ENCODE results near the gene DLX3. TPM values are rescaled to one million over a fixed set of nuclear protein-coding genes. Genes with fewer than 3 reads are reported as not detected.
A peak's percentile ranks its signal among the peaks of the same experiment; 100 is the strongest.
"Not testable (repeated sequence)": the region's sequence is repeated elsewhere in the genome, so short reads cannot be mapped to it uniquely, and the experiment has no call there.

DLX3 gene
- total RNA-seq: not detected
- total RNA-seq (2013): not detected
- 0 to 0.32 (median 0) reads per million in 29 experiments for total RNA-seq

DNA sequence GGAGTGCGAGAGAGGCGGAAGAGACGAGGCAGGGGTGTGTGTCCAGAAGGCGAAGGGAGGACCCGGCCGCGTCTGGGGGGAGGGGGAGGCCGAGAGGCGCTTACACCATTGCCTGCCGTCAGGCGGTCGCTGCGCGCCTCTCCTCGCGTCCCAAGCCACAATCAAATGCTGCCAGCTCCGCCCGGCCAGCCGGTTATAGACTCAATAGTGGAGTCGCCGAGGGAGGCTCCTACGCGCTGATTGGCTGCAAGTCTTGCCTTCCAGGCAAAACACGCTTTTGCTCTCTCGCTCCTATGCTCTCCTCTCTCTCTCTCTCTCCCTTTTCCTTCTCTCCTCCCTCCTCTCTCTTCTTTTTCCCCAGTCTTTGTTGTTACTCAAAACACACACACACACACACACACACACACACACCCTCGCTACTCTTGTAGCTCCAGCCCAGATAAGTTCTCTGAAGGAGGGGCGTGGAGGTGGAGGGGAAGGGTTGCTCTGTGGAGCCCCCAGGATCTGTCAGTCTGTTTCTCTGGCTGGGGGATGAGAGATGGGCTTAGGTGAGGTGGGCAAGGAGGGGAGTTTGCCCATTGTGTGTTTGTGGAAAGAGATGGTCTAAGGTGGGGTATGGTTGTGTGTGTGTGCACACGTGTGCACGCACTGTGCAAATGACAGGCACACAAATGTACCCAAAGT is at the start of gene DLX3:
DLX3 (minus strand) TSS at position 170 of the 684 bp plus-strand sequence. CDS start 226 bp downstream, outside the sequence.
- Histone ChIP-seq H3K9me3 (no peaks in the 10 kb centered on the region), H3K4me1 (ENCODE audit: control insufficient read depth in 1 of 2, extremely low read depth in 1 of 2, insufficient read depth in 2 of 2, low read length in 2 of 2) (peaks cover 3 to 49% of the 10 kb centered on the region in 2 experiments), H3K4me3 (ENCODE audit: control insufficient read depth in 1 of 2, extremely low read depth in 1 of 2, low read length in 1 of 2) (peak within 1 kb of the TSS; percentile 24 to 58), H3K27me3 (replicated peaks in 1 of 2; ENCODE audit: control insufficient read depth in 2 of 2, extremely low read depth in 1 of 2, insufficient read depth in 2 of 2, low read length in 1 of 2) (peaks cover 17 to 91% of the 10 kb centered on the region in 2 experiments), H3K36me3 (ENCODE audit: control insufficient read depth in 2 of 2, extremely low read depth in 1 of 2, insufficient read depth in 1 of 2, low read length in 1 of 2) (no peaks in the 10 kb centered on the region), H3K27ac (ENCODE audit: low read length) (no peak within 1 kb of the TSS)
- Mint-ChIP-seq H3K4me3 (peak within 1 kb of the TSS; percentile 75 to 88 (median 77)), H3K36me3 (no peaks in the 10 kb centered on the region), H3K27ac (peak within 1 kb of the TSS; percentile 41 to 45), H3K9me3 (no peaks in the 10 kb centered on the region), H3K27me3 (peaks cover 41 to 83% of the 10 kb centered on the region in 2 donors), H3K4me1 (peaks cover 29 to 44% (median 30%) of the 10 kb centered on the region in 3 donors)
- ATAC-seq (replicated peaks in 1 of 4) (no peak), DNase-seq (peak in 1 of 35 experiments; percentile 29)
- WGBS (ENCODE audit: insufficient coverage): 6% methylated on average over 26 of the region's 29 CpGs
- ChIA-PET CTCF (interaction anchor here (0.7 to 4.3 kb wide), 6 partner anchors 43 to 437 kb away, joined by 3 to 33 read pairs (median 9); no protein-coding TSS in a partner anchor), POLR2A (no interaction called here)

DNA sequence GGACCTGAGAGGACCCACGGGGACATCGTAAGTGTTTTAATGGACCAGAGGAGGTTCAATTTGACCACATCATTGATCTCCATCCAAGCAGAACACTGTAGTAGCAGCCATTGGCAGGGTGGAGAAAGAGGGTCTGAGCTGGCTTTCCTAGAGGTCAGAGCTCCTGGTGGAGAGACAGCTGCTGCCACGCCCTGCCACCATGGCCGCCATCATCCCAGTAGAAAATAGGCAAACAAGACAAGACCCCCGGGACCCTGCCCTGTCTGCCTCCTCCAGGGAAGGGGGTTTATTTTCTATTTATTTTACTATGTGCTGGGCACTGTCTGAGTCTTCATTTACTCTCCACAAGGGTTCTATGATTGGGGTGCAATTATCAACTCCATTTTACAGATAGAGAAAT is 49.5 kb upstream of the DLX3 start:
- no peak overlapping the region for H3K4me3 Mint-ChIP-seq
- no peaks in the 10 kb centered on the region for H3K36me3 ChIP-seq (ENCODE audit: control insufficient read depth in 2 of 2, extremely low read depth in 1 of 2, insufficient read depth in 1 of 2, low read length in 1 of 2)
- H3K27me3 ChIP-seq (replicated peaks in 1 of 2; ENCODE audit: control insufficient read depth in 2 of 2, extremely low read depth in 1 of 2, insufficient read depth in 2 of 2, low read length in 1 of 2): peaks cover 0 to 47% of the 10 kb centered on the region in 2 experiments
- H3K9me3 ChIP-seq: no peaks in the 10 kb centered on the region
- H3K27ac ChIP-seq (ENCODE audit: low read length): no peak overlapping the region
- H3K27me3 Mint-ChIP-seq: peaks cover 5 to 31% of the 10 kb centered on the region in 2 donors
- H3K4me1 ChIP-seq (ENCODE audit: control insufficient read depth in 1 of 2, extremely low read depth in 1 of 2, insufficient read depth in 2 of 2, low read length in 2 of 2): no peaks in the 10 kb centered on the region
- ChIA-PET CTCF (interaction anchor here (0.6 kb wide), 2 partner anchors 40 to 658 kb away, joined by 3 to 7 read pairs; no protein-coding TSS in a partner anchor), POLR2A (no interaction called here)
- H3K27ac Mint-ChIP-seq: no peak overlapping the region
- no peak for ATAC-seq (replicated peaks in 1 of 4)
- no peaks in the 10 kb centered on the region for H3K36me3 Mint-ChIP-seq
- H3K4me1 Mint-ChIP-seq: no peaks in the 10 kb centered on the region
- no peak for DNase-seq
- no peaks in the 10 kb centered on the region for H3K9me3 Mint-ChIP-seq
- no peak overlapping the region for H3K4me3 ChIP-seq (ENCODE audit: control insufficient read depth in 1 of 2, extremely low read depth in 1 of 2, low read length in 1 of 2)
- no CpG with 5 or more reads among the region's 5 CpGs for WGBS (ENCODE audit: insufficient coverage)

DNA sequence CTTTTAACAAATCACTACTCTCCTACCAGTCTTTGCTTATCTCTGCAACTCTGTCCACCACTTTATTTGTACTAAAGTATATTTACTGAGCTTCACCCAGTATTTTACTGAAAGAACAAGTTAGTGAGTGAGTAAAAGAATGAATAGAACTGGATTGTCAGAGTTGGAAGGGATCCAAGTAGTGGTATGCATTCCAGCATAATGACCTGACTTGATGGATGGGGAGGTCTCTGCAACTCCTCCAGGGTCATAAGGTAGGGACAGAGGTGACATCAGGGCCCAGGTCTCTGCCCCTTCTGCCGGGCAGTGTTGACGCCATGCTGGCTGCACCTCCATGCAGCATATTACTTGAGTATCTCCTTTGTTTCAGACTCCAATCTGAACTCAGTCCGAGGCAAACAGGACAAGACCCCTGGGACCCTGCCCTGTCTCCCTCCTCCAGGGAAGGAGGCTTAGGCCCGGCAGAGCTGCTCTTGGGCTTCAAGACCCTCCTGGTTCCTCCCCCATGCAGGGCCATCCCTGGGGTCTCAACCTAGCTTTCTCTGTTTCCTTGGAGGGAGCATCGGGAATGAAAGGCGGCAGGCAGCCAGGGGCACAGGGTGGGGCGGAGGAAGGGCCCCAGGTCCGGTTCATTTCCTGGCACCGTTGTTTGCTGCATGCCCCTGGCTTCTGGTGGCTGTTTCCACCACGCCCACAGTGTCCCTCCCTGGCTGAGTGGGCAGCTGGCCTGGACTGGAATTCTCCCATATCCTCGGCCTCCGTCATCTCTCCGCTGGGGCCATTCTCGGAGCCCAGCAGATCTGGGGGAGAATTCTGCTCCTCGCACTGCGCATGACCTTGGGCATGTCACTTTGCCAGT is 48.5 kb upstream of the DLX3 start:
- no peaks in the 10 kb centered on the region for H3K4me1 ChIP-seq (ENCODE audit: control insufficient read depth in 1 of 2, extremely low read depth in 1 of 2, insufficient read depth in 2 of 2, low read length in 2 of 2)
- H3K27ac ChIP-seq (ENCODE audit: low read length): no peak overlapping the region
- no peaks in the 10 kb centered on the region for H3K36me3 ChIP-seq (ENCODE audit: control insufficient read depth in 2 of 2, extremely low read depth in 1 of 2, insufficient read depth in 1 of 2, low read length in 1 of 2)
- H3K4me3 ChIP-seq (ENCODE audit: control insufficient read depth in 1 of 2, extremely low read depth in 1 of 2, low read length in 1 of 2): no peak overlapping the region
- no peaks in the 10 kb centered on the region for H3K4me1 Mint-ChIP-seq
- ChIA-PET CTCF (no interaction called here), POLR2A (interaction anchor here in 1 of 2 donors (0.6 kb wide), 2 partner anchors 170 to 750 kb away, joined by 3 to 10 read pairs; no protein-coding TSS in a partner anchor)
- no peaks in the 10 kb centered on the region for H3K36me3 Mint-ChIP-seq
- WGBS (ENCODE audit: insufficient coverage): 84% methylated on average over 14 of the region's 16 CpGs
- no peak for ATAC-seq (replicated peaks in 1 of 4)
- H3K9me3 ChIP-seq: no peaks in the 10 kb centered on the region
- H3K9me3 Mint-ChIP-seq: no peaks in the 10 kb centered on the region
- peaks cover 0 to 41% of the 10 kb centered on the region in 2 experiments for H3K27me3 ChIP-seq (replicated peaks in 1 of 2; ENCODE audit: control insufficient read depth in 2 of 2, extremely low read depth in 1 of 2, insufficient read depth in 2 of 2, low read length in 1 of 2)
- H3K4me3 Mint-ChIP-seq: no peak overlapping the region
- DNase-seq: no peak
- H3K27ac Mint-ChIP-seq: no peak overlapping the region
- peaks cover 5 to 27% of the 10 kb centered on the region in 2 donors for H3K27me3 Mint-ChIP-seq

DNA sequence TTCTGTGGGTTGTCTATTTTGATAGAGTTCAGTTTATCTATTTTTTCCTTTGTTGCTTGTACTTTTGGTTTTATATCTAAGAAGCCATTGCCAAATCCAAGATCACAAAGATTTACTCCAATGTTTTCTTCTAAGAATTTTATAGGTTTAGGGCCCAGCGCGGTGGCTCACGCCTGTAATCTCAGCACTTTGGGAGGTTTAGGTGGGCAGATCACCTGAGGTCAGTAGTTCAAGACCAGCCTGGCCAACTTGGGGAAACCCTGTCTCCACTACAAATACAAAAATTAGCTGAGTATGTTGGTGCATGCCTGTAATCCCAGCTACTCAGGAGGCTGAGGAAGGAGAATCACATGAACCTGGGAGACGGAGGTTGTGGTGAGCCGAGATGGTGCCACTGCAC is 47.2 kb upstream of the DLX3 start:
- Histone ChIP-seq H3K36me3 (ENCODE audit: control insufficient read depth in 2 of 2, extremely low read depth in 1 of 2, insufficient read depth in 1 of 2, low read length in 1 of 2) (no peaks in the 10 kb centered on the region), H3K4me3 (ENCODE audit: control insufficient read depth in 1 of 2, extremely low read depth in 1 of 2, low read length in 1 of 2) (no peak overlapping the region), H3K27me3 (replicated peaks in 1 of 2; ENCODE audit: control insufficient read depth in 2 of 2, extremely low read depth in 1 of 2, insufficient read depth in 2 of 2, low read length in 1 of 2) (peaks cover 0 to 37% of the 10 kb centered on the region in 2 experiments), H3K27ac (ENCODE audit: low read length) (no peak overlapping the region), H3K9me3 (no peaks in the 10 kb centered on the region), H3K4me1 (ENCODE audit: control insufficient read depth in 1 of 2, extremely low read depth in 1 of 2, insufficient read depth in 2 of 2, low read length in 2 of 2) (no peaks in the 10 kb centered on the region)
- CTCF ChIA-PET: no interaction called here
- H3K27me3 Mint-ChIP-seq: peaks cover 3 to 20% of the 10 kb centered on the region in 2 donors
- no peak for DNase-seq
- H3K9me3 Mint-ChIP-seq: no peaks in the 10 kb centered on the region
- POLR2A ChIA-PET: no interaction called here
- H3K36me3 Mint-ChIP-seq: no peaks in the 10 kb centered on the region
- H3K4me3 Mint-ChIP-seq: no peak overlapping the region
- no peak for ATAC-seq (replicated peaks in 1 of 4)
- no peak overlapping the region for H3K27ac Mint-ChIP-seq
- WGBS (ENCODE audit: insufficient coverage): no CpG with 5 or more reads among the region's 5 CpGs
- H3K4me1 Mint-ChIP-seq: no peaks in the 10 kb centered on the region

DNA sequence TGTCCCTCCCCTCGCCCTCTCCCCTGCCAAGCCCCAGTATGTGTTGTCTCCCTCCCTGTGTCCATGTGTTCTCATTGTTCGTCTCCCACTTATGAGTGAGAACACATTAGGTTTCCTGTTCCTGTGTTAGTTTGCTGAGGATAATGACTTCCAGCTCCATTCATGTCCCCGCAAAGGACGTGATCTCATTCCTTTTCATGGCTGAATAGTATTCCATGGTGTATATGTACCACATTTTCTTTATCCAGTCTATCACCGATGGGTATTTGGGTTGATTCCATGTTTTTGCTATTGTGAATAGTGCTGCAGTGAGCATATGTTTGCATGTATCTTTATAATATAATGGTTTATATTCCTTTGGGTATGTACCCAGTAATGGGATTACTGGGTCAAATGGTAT is 45.5 kb upstream of the DLX3 start:
- H3K36me3 ChIP-seq (ENCODE audit: control insufficient read depth in 2 of 2, extremely low read depth in 1 of 2, insufficient read depth in 1 of 2, low read length in 1 of 2); H3K27ac ChIP-seq (ENCODE audit: low read length); ATAC-seq (replicated peaks in 1 of 4); POLR2A ChIA-PET; H3K4me1 ChIP-seq (ENCODE audit: control insufficient read depth in 1 of 2, extremely low read depth in 1 of 2, insufficient read depth in 2 of 2, low read length in 2 of 2); CTCF ChIA-PET; H3K27ac Mint-ChIP-seq; H3K4me3 ChIP-seq (ENCODE audit: control insufficient read depth in 1 of 2, extremely low read depth in 1 of 2, low read length in 1 of 2); H3K9me3 Mint-ChIP-seq; H3K9me3 ChIP-seq; DNase-seq; H3K36me3 Mint-ChIP-seq; H3K4me1 Mint-ChIP-seq; H3K4me3 Mint-ChIP-seq: not testable (repeated sequence)
- WGBS (ENCODE audit: insufficient coverage): no CpG with 5 or more reads among the region's 5 CpGs
- H3K27me3 ChIP-seq (replicated peaks in 1 of 2; ENCODE audit: control insufficient read depth in 2 of 2, extremely low read depth in 1 of 2, insufficient read depth in 2 of 2, low read length in 1 of 2): peaks cover 0 to 43% of the 10 kb centered on the region in 2 experiments
- peaks cover 0 to 11% of the 10 kb centered on the region in 2 donors for H3K27me3 Mint-ChIP-seq

DNA sequence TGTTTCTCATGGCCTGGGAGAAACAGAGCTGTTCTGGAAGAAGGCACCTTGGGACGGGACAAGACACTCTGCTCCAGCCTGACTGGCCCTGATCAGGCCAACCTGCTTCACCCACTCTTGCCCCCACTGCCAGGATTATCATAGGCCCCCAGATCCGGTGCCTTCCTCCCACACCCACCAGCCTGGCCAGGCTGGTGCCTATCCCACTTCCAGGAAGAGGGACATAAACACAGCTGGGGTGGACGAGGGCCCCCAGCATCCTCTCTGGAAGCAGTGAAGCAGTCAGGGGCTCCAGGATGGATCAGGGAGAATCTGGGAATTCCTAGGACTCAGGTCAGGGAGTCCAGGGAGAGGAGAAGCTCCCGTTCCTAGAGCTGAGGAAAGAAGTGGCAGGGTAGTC is 44.0 kb upstream of the DLX3 start:
- no peak overlapping the region for H3K4me3 ChIP-seq (ENCODE audit: control insufficient read depth in 1 of 2, extremely low read depth in 1 of 2, low read length in 1 of 2)
- H3K9me3 ChIP-seq: no peaks in the 10 kb centered on the region
- peaks cover 0 to 38% of the 10 kb centered on the region in 2 experiments for H3K27me3 ChIP-seq (replicated peaks in 1 of 2; ENCODE audit: control insufficient read depth in 2 of 2, extremely low read depth in 1 of 2, insufficient read depth in 2 of 2, low read length in 1 of 2)
- no peak overlapping the region for H3K27ac Mint-ChIP-seq
- ChIA-PET POLR2A (no interaction called here), CTCF (no interaction called here)
- H3K36me3 Mint-ChIP-seq: no peaks in the 10 kb centered on the region
- DNase-seq (no peak), ATAC-seq (replicated peaks in 1 of 4) (no peak)
- no peak overlapping the region for H3K27ac ChIP-seq (ENCODE audit: low read length)
- H3K4me3 Mint-ChIP-seq: no peak overlapping the region
- H3K4me1 Mint-ChIP-seq: no peaks in the 10 kb centered on the region
- peaks cover 3 to 12% of the 10 kb centered on the region in 2 donors for H3K27me3 Mint-ChIP-seq
- no peaks in the 10 kb centered on the region for H3K4me1 ChIP-seq (ENCODE audit: control insufficient read depth in 1 of 2, extremely low read depth in 1 of 2, insufficient read depth in 2 of 2, low read length in 2 of 2)
- WGBS (ENCODE audit: insufficient coverage): 79% methylated on average over 2 of the region's 4 CpGs
- H3K9me3 Mint-ChIP-seq: no peaks in the 10 kb centered on the region
- no peaks in the 10 kb centered on the region for H3K36me3 ChIP-seq (ENCODE audit: control insufficient read depth in 2 of 2, extremely low read depth in 1 of 2, insufficient read depth in 1 of 2, low read length in 1 of 2)

Data from T-cell (primary cell).